ENCODE measurements around the gene PAFAH1B1.

PAFAH1B1 gene

GRCh38 chr17:2635241-2635640, 41.8 kb downstream of the PAFAH1B1 start:
- no peak for TF ChIP-seq YY1 (IDR thresholded peaks at IDR 0.05; ENCODE audit: low read depth)
- TF ChIP-seq FOXM1 (IDR thresholded peaks at IDR 0.05; ENCODE audit: borderline replicate concordance, low read depth), result no peak
- TF ChIP-seq USF1 (IDR thresholded peaks at IDR 0.05), result no peak
- no peak for TF ChIP-seq RAD21 (IDR thresholded peaks at IDR 0.05; ENCODE audit: low read depth)
- TF ChIP-seq EP300 (IDR thresholded peaks at IDR 0.05; ENCODE audit: borderline replicate concordance), result no peak
- TF ChIP-seq EGR1 (IDR thresholded peaks at IDR 0.05), result no peak
- no peak for TF ChIP-seq REST (IDR thresholded peaks at IDR 0.05; ENCODE audit: low read depth)
- TF ChIP-seq CEBPB (IDR thresholded peaks at IDR 0.05), result no peak
- no peak for TF ChIP-seq MAX (IDR thresholded peaks at IDR 0.05)
- TF ChIP-seq ZBTB7A (IDR thresholded peaks at IDR 0.05; ENCODE audit: low read depth), result no peak
- no peak for TF ChIP-seq TAF1 (IDR thresholded peaks at IDR 0.05; ENCODE audit: low read depth)
- no peak for TF ChIP-seq CREB1 (IDR thresholded peaks at IDR 0.05; ENCODE audit: low read depth)
- no peak for TF ChIP-seq TEAD4 (IDR thresholded peaks at IDR 0.05)
- TF ChIP-seq NFIC (IDR thresholded peaks at IDR 0.05), result no peak
- no peak for TF ChIP-seq TCF12 (IDR thresholded peaks at IDR 0.05; ENCODE audit: low read depth)

GRCh38 chr17:2635675-2636074, 42.2 kb downstream of the PAFAH1B1 start:
- no peak for TF ChIP-seq EP300 (IDR thresholded peaks at IDR 0.05; ENCODE audit: borderline replicate concordance)
- TF ChIP-seq CREB1 (IDR thresholded peaks at IDR 0.05; ENCODE audit: low read depth), result no peak
- no peak for TF ChIP-seq MAX (IDR thresholded peaks at IDR 0.05)
- no peak for TF ChIP-seq CEBPB (IDR thresholded peaks at IDR 0.05)
- no peak for TF ChIP-seq NFIC (IDR thresholded peaks at IDR 0.05)
- no peak for TF ChIP-seq USF1 (IDR thresholded peaks at IDR 0.05)
- no peak for TF ChIP-seq TAF1 (IDR thresholded peaks at IDR 0.05; ENCODE audit: low read depth)
- TF ChIP-seq TCF12 (IDR thresholded peaks at IDR 0.05; ENCODE audit: low read depth), result no peak

GRCh38 chr17:2636169-2636930, 42.9 kb downstream of the PAFAH1B1 start:
- no peak for TF ChIP-seq TCF12 (IDR thresholded peaks at IDR 0.05; ENCODE audit: low read depth)

- TF ChIP-seq YY1 (IDR thresholded peaks at IDR 0.05; ENCODE audit: low read depth) (no peak), EP300 (IDR thresholded peaks at IDR 0.05; ENCODE audit: borderline replicate concordance) (no peak), FOXM1 (IDR thresholded peaks at IDR 0.05; ENCODE audit: borderline replicate concordance, low read depth) (no peak), RAD21 (IDR thresholded peaks at IDR 0.05; ENCODE audit: low read depth) (no peak), TAF1 (IDR thresholded peaks at IDR 0.05; ENCODE audit: low read depth) (no peak), MAX (IDR thresholded peaks at IDR 0.05) (no peak), NFIC (IDR thresholded peaks at IDR 0.05) (no peak), EGR1 (IDR thresholded peaks at IDR 0.05) (no peak), USF1 (IDR thresholded peaks at IDR 0.05) (no peak), TCF12 (IDR thresholded peaks at IDR 0.05; ENCODE audit: low read depth) (no peak), CEBPB (IDR thresholded peaks at IDR 0.05) (no peak)
These were observed 44.0 kb downstream of the PAFAH1B1 start for GRCh38 chr17:2637422-2637821.

GRCh38 chr17:2644971-2645370, 51.5 kb downstream of the PAFAH1B1 start:
- no peak for TF ChIP-seq REST (IDR thresholded peaks at IDR 0.05; ENCODE audit: low read depth)
- no peak for TF ChIP-seq NFIC (IDR thresholded peaks at IDR 0.05)
- TF ChIP-seq TEAD4 (IDR thresholded peaks at IDR 0.05), result no peak
- TF ChIP-seq RAD21 (IDR thresholded peaks at IDR 0.05; ENCODE audit: low read depth), result no peak
- no peak for TF ChIP-seq TAF1 (IDR thresholded peaks at IDR 0.05; ENCODE audit: low read depth)
- no peak for TF ChIP-seq YY1 (IDR thresholded peaks at IDR 0.05; ENCODE audit: low read depth)
- TF ChIP-seq ZBTB7A (IDR thresholded peaks at IDR 0.05; ENCODE audit: low read depth), result no peak
- TF ChIP-seq MAX (IDR thresholded peaks at IDR 0.05), result no peak
- no peak for TF ChIP-seq TCF12 (IDR thresholded peaks at IDR 0.05; ENCODE audit: low read depth)
- TF ChIP-seq USF1 (IDR thresholded peaks at IDR 0.05), result no peak
- no peak for TF ChIP-seq CREB1 (IDR thresholded peaks at IDR 0.05; ENCODE audit: low read depth)
- TF ChIP-seq EGR1 (IDR thresholded peaks at IDR 0.05), result no peak
- no peak for TF ChIP-seq FOXM1 (IDR thresholded peaks at IDR 0.05; ENCODE audit: borderline replicate concordance, low read depth)
- TF ChIP-seq CEBPB (IDR thresholded peaks at IDR 0.05), result no peak
- TF ChIP-seq EP300 (IDR thresholded peaks at IDR 0.05; ENCODE audit: borderline replicate concordance), result no peak

Measured in Ishikawa (cell line).